Right renal cortex interstitium (tissue), 3 donors: ENCODE measurements around the gene GTF3C1. TPM values are rescaled to one million over a fixed set of nuclear protein-coding genes. Genes with fewer than 3 reads are reported as not detected.
"Not testable (repeated sequence)": the region's sequence is repeated elsewhere in the genome, so short reads cannot be mapped to it uniquely, and the experiment has no call there.

Experiments used
- DNase-seq, 3 donors: peaks; one replicate each; pipeline ENCODE4 v3.0.0-alpha.2; 2013; ENCODE audit warnings: low read depth in 3 of 3, low spot score in 2 of 3
- polyA plus RNA-seq, 3 donors: library from polyadenylated mRNA; unstranded; fragments of 120-200 nt; gene quantifications; one replicate each; pipeline ENCODE4 v1.2.1, GENCODE V29; 2013; ENCODE audit not compliant: insufficient read length in 3 of 3

The GTF3C1 gene
- polyA plus RNA-seq, 3 donors: 71.0 to 79.8 (median 79.6) TPM

- DNase-seq: no peak
Observed at GRCh38 chr16:27448532-27449433, 100.9 kb downstream of the GTF3C1 start.

GRCh38 chr16:27447301-27447700, 102.4 kb downstream of the GTF3C1 start:
- no peak for DNase-seq

- DNase-seq: no peak
Observed at GRCh38 chr16:27446721-27447120, 103.0 kb downstream of the GTF3C1 start.

- DNase-seq: no peak
Observed at GRCh38 chr16:27445502-27446175, 104.1 kb downstream of the GTF3C1 start.

GRCh38 chr16:27444470-27444869, 105.2 kb downstream of the GTF3C1 start:
- no peak for DNase-seq

- no peak for DNase-seq
Observed at GRCh38 chr16:27444015-27444414, 105.7 kb downstream of the GTF3C1 start.

- no peak for DNase-seq
Observed at GRCh38 chr16:27441998-27442397, 107.7 kb downstream of the GTF3C1 start.

GRCh38 chr16:27441276-27441675, 108.4 kb downstream of the GTF3C1 start:
- no peak for DNase-seq

- DNase-seq: no peak
Observed at GRCh38 chr16:27439271-27440018, 110.3 kb downstream of the GTF3C1 start.

- DNase-seq: no peak
Observed at GRCh38 chr16:27437946-27438345, 111.8 kb downstream of the GTF3C1 start.

GRCh38 chr16:27436921-27437650, 112.6 kb downstream of the GTF3C1 start:
- DNase-seq: no peak

GRCh38 chr16:27436065-27436464, 113.6 kb downstream of the GTF3C1 start:
- no peak for DNase-seq

GRCh38 chr16:27435146-27435545, 114.6 kb downstream of the GTF3C1 start:
- DNase-seq: not testable (repeated sequence)

- DNase-seq: no peak
Observed at GRCh38 chr16:27434141-27435051, 115.3 kb downstream of the GTF3C1 start.

GRCh38 chr16:27433636-27434035, 116.1 kb downstream of the GTF3C1 start:
- DNase-seq: no peak

GRCh38 chr16:27433191-27433590, 116.5 kb downstream of the GTF3C1 start:
- not testable (repeated sequence) for DNase-seq

- no peak for DNase-seq
Observed at GRCh38 chr16:27432558-27432957, 117.2 kb downstream of the GTF3C1 start.

- DNase-seq: no peak
Observed at GRCh38 chr16:27431773-27432532, 117.8 kb downstream of the GTF3C1 start.
